ENCODE results near the gene PABPC1L.

- TF ChIP-seq EZH2 (IDR thresholded peaks at IDR 0.05): no peak
- TF ChIP-seq POLR2AphosphoS5 (IDR thresholded peaks at IDR 0.05; ENCODE audit: borderline replicate concordance, low read depth, low read length): no peak
These were observed 28.8 kb downstream of the PABPC1L start for GRCh38 chr20:44938637-44939036.

Data from SK-N-MC (cell line).